ENCODE measurements around the gene MYLIP.

Gene MYLIP

DNA sequence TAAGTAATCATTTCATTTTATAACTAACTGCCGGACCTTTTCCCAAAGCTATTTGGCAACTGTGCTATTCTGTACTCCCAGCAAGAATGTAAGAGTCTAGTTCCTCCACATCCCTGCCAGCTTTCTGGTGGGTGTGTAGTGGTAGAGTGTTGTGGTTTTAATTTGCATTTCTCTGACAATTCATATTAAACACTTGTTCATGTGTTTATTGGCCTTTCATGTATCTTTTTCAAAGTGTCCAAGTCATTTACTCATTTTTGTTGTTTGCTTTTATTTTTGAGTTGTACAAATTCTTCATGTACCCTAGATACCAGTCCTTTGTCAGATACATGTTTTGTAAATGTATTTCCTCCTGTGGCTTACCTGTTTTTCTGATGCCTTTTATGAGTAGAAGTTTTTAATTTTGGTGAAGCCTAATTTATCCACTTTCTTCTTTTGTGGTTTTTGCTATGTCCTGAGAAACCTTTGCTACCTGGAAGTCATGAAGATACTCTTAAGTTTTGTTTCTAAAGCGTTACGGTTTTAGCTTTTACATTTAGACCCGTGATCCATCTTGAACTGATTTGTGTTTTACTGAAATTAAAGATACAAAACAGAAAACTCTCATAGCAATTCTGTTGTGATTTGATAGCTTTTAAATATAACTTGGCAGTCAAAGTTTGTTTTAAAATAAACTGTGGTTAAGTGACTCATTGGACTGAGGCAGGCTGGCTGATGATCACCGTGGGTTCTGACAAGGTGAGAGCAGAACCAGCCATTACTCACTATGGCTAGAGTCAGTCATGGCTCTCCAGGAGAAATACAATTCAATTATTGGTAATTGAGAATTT is 8.0 kb downstream of the MYLIP start:
- no peak overlapping the region for H3K4me3 ChIP-seq (ENCODE audit: low read length)
- TF ChIP-seq, protein P1, sequence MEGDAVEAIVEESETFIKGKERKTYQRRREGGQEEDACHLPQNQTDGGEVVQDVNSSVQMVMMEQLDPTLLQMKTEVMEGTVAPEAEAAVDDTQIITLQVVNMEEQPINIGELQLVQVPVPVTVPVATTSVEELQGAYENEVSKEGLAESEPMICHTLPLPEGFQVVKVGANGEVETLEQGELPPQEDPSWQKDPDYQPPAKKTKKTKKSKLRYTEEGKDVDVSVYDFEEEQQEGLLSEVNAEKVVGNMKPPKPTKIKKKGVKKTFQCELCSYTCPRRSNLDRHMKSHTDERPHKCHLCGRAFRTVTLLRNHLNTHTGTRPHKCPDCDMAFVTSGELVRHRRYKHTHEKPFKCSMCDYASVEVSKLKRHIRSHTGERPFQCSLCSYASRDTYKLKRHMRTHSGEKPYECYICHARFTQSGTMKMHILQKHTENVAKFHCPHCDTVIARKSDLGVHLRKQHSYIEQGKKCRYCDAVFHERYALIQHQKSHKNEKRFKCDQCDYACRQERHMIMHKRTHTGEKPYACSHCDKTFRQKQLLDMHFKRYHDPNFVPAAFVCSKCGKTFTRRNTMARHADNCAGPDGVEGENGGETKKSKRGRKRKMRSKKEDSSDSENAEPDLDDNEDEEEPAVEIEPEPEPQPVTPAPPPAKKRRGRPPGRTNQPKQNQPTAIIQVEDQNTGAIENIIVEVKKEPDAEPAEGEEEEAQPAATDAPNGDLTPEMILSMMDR (IDR thresholded peaks at IDR 0.05; ENCODE audit: insufficient read depth, low read depth, low read length, missing control alignments) = no peak
- peak; percentile 85 for DNase-seq (ENCODE audit: low read depth)

DNA sequence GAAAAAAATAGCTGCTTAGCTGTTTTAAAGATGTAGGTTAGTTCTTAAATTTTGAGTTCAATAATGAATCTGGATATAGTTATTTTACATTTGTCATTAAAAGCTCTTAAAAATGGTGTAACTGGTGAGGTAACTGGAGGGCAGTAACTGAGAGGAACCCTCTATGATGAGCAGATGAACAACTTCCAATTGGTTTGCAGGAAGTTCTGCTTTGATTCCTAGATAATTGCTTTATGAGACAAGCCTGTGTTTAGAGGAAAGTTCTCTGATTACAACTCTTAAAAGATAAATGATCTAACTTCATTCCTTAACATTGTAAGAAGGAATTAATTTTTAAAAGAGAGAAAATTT is 8.5 kb downstream of the MYLIP start:
- TF ChIP-seq, protein P1 (IDR thresholded peaks at IDR 0.05; ENCODE audit: insufficient read depth, low read depth, low read length, missing control alignments) = no peak
- no peak overlapping the region for H3K4me3 ChIP-seq (ENCODE audit: low read length)
- no peak for DNase-seq (ENCODE audit: low read depth)

DNA sequence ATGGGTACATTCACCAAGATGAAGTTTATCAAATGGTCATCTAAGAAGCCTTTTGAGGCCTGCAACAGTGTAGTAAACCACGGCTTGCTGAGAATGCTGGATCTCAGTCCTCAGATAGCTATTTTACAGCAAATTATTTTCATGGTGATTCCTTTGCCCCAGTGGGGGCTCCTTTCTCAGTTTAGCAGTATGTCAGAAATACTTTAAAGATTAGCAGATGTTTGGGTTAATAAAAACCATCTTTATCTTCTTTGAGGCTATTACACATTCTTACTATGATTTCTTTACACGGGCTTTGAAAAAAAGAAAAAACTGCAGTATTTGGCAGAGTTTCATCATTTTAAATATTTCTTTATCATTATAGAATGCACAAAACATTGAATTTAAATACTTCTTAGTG is 10.7 kb downstream of the MYLIP start:
- TF ChIP-seq, protein P1 (IDR thresholded peaks at IDR 0.05; ENCODE audit: insufficient read depth, low read depth, low read length, missing control alignments) = no peak
- DNase-seq (ENCODE audit: low read depth) = no peak
- no peak overlapping the region for H3K4me3 ChIP-seq (ENCODE audit: low read length)

DNA sequence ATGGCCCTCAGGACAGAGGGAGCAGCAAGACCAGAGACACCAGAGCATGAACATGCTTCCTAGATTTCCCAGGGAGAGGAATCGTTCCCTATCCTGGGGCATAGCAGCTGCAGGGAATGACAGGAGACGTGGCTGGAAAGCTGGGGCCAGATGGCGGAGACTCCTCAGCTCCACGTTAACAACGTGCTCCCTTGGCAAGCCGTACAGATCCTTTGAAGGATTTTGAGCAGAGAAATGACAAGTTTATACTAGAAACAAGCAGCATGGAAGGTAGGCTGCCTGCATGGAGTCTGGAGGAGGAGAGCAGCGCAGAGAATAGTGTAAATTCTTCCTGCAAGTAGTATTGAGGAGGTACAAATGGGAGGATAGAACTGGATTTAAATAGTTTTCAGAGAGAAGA is 11.7 kb downstream of the MYLIP start:
- H3K4me3 ChIP-seq (ENCODE audit: low read length) = no peak overlapping the region
- no peak for DNase-seq (ENCODE audit: low read depth)
- TF ChIP-seq, protein P1 (IDR thresholded peaks at IDR 0.05; ENCODE audit: insufficient read depth, low read depth, low read length, missing control alignments) = no peak

DNA sequence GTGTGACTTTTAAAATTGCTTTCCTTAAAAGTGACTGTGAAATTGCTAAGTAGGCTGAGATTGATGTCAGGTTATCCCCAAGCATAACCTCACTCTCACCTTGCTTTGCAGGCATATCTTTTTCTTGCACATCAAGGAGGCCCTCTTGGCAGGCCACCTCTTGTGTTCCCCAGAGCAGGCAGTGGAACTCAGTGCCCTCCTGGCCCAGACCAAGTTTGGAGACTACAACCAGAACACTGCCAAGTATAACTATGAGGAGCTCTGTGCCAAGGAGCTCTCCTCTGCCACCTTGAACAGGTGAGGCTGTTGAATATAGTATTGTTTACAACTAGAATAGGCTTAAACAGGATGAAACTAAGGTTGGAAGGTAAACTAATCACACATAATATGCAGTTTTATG is 12.6 kb downstream of the MYLIP start:
- DNase-seq (ENCODE audit: low read depth) = no peak
- TF ChIP-seq, protein P1 (IDR thresholded peaks at IDR 0.05; ENCODE audit: insufficient read depth, low read depth, low read length, missing control alignments) = no peak
- H3K4me3 ChIP-seq (ENCODE audit: low read length) = no peak overlapping the region

DNA sequence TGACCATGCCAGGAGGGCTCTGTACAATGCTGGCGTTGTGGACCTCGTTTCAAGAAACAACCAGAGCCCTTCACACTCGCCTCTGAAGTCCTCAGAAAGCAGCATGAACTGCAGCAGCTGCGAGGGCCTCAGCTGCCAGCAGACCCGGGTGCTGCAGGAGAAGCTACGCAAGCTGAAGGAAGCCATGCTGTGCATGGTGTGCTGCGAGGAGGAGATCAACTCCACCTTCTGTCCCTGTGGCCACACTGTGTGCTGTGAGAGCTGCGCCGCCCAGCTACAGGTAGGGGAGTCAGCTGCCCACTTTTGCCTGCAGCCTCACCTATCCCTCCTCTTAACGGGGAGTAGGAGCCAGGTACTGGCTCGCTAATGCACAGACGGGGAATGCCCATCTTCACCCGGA is 16.2 kb downstream of the MYLIP start:
- DNase-seq (ENCODE audit: low read depth) = no peak
- TF ChIP-seq, protein P1 (IDR thresholded peaks at IDR 0.05; ENCODE audit: insufficient read depth, low read depth, low read length, missing control alignments) = no peak
- no peak overlapping the region for H3K4me3 ChIP-seq (ENCODE audit: low read length)

DNA sequence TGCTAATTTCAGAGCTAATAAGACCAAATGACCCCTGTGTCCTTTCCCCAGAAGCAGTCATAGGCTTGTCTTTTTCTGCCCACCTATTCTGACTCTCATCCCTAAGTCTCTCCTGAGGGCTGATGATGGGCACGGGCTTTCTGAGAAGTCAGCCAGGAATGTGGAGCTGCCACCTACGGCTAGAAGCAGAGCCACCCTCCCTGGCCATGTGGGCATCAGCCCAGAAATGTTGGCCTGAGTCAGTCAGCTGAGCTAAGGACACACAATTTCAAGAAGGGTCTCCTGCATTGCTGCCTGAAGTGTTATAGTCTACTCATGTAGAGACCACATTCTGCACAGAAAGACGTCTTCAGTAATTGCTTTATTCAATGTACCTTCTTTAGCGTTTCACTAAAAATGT is 17.1 kb downstream of the MYLIP start:
- H3K4me3 ChIP-seq (ENCODE audit: low read length) = no peak overlapping the region
- DNase-seq (ENCODE audit: low read depth) = peak; percentile 60
- TF ChIP-seq, protein P1 (IDR thresholded peaks at IDR 0.05; ENCODE audit: insufficient read depth, low read depth, low read length, missing control alignments) = no peak
